H1 (cell line): Measurements from ENCODE around the gene DAPK1. TPM values are rescaled to one million over a fixed set of nuclear protein-coding genes. Genes with fewer than 3 reads are reported as not detected.

ENCODE experiments used
- CTCF ChIA-PET: fragments of 300-600 bp; sonication (Branson Sonifier 250); formaldehyde crosslinking; loops from one replicate; lab custom pipeline; 2021; ENCODE audit not compliant: partially characterized antibody; lab: Charles Lee
- POLR2A ChIA-PET: fragments of 300-600 bp; sonication (Branson Sonifier 250); formaldehyde crosslinking; loops from one replicate; lab custom pipeline; 2021; ENCODE audit warnings: inconsistent platforms; ENCODE audit not compliant: partially characterized antibody; lab: Charles Lee
- DNase-seq, 2 experiments: peaks; one replicate each; pipeline versions ENCODE4 v3.0.0 to v3.0.0-alpha.2; 2010 to 2022; ENCODE audit warnings: low spot score in 2 of 2, low read depth in 1 of 2, mixed read lengths in 1 of 2
- FAIRE-seq: peaks from 2 replicates; lab custom pipeline; 2011; peaks lifted over from hg19 to GRCh38; lab: Jason Lieb, UNC
- H2AFZ ChIP-seq: 2 replicates; pipeline ENCODE4 v1.8.1; 2012; ENCODE audit warnings: low read length, inconsistent platforms
- H2AK5ac ChIP-seq: 2 replicates; pipeline ENCODE4 v1.6.1; 2013; ENCODE audit warnings: low read depth, low read length
- H2BK120ac ChIP-seq: replicated peaks from 2 replicates; pipeline ENCODE3; 2013; ENCODE audit warnings: low read depth, low read length, inconsistent platforms
- H2BK12ac ChIP-seq: 2 replicates; pipeline ENCODE4 v1.6.1; 2013; ENCODE audit warnings: low read depth, low read length
- H2BK15ac ChIP-seq: 2 replicates; pipeline ENCODE4 v1.6.1; 2013; ENCODE audit warnings: low read length
- H2BK20ac ChIP-seq: 2 replicates; pipeline ENCODE4 v1.6.1; 2013; ENCODE audit warnings: low read length
- H2BK5ac ChIP-seq: 2 replicates; pipeline ENCODE4 v1.6.1; 2013; ENCODE audit warnings: low read depth, low read length
- H3K14ac ChIP-seq: 2 replicates; pipeline ENCODE4 v1.6.1; 2013; ENCODE audit warnings: inconsistent platforms; ENCODE audit not compliant: insufficient read length
- H3K18ac ChIP-seq: 2 replicates; pipeline ENCODE4 v1.6.1; 2013; ENCODE audit warnings: low read length; ENCODE audit errors: extremely low read depth
- H3K23ac ChIP-seq: 2 replicates; pipeline ENCODE4 v1.6.1; 2013; ENCODE audit warnings: inconsistent platforms; ENCODE audit not compliant: insufficient read length
- H3K23me2 ChIP-seq: 2 replicates; pipeline ENCODE4 v1.6.1; 2013; ENCODE audit warnings: low read depth, low read length
- H3K27ac ChIP-seq: 2 replicates; pipeline ENCODE4 v1.6.1; 2011; ENCODE audit warnings: low read depth, low read length, inconsistent platforms
- H3K27me3 ChIP-seq, 4 experiments: replicated peaks in 1 of 4; 1 replicate in 1 of 4; 2 replicates in 3 of 4; pipeline versions ENCODE4 v1.6.1 to v1.8.1; 2011 to 2013; ENCODE audit warnings: low read length in 3 of 4, mild to moderate bottlenecking in 3 of 4, inconsistent platforms in 2 of 4, mixed read lengths in 2 of 4, moderate library complexity in 1 of 4; ENCODE audit not compliant: control insufficient read depth in 3 of 4, insufficient read depth in 3 of 4; ENCODE audit errors: extremely low read depth in 1 of 4
- H3K36me3 ChIP-seq, 4 experiments: 2 replicates each; pipeline versions ENCODE4 v1.6.1 to v1.8.1; 2011 to 2013; ENCODE audit warnings: mild to moderate bottlenecking in 4 of 4, low read length in 3 of 4, moderate library complexity in 2 of 4, control low read depth in 1 of 4, inconsistent platforms in 1 of 4; ENCODE audit not compliant: insufficient read depth in 4 of 4, control insufficient read depth in 2 of 4
- H3K4ac ChIP-seq: replicated peaks from 2 replicates; pipeline ENCODE3; 2013; ENCODE audit warnings: low read length, low read depth, mixed read lengths, inconsistent platforms; ENCODE audit not compliant: insufficient read length
- H3K4me1 ChIP-seq, 4 experiments: replicated peaks in 1 of 4; 1 replicate in 1 of 4; 2 replicates in 3 of 4; pipeline versions ENCODE4 v1.6.1 to v1.8.1; 2011 to 2013; ENCODE audit warnings: low read length in 3 of 4, inconsistent platforms in 2 of 4, mixed read lengths in 1 of 4; ENCODE audit not compliant: insufficient read depth in 4 of 4, control insufficient read depth in 3 of 4
- H3K4me2 ChIP-seq, 2 experiments: 2 replicates each; pipeline versions ENCODE4 v1.6.1 to v1.8.1; 2011 to 2013; ENCODE audit warnings: low read depth in 2 of 2, low read length in 2 of 2, control low read depth in 1 of 2, inconsistent platforms in 1 of 2, mild to moderate bottlenecking in 1 of 2; ENCODE audit not compliant: insufficient read depth in 1 of 2
- H3K4me3 ChIP-seq, 4 experiments: fragments of 200-600, 300-600 bp in 1 of 4; sonication (generic), shearing (Covaris generic), sonication (Bioruptor Twin) in 1 of 4; 2 replicates each; pipeline versions ENCODE4 v1.5.1 to v1.8.1; 2011 to 2016; ENCODE audit warnings: low read length in 4 of 4, low read depth in 3 of 4, control low read depth in 2 of 4, inconsistent platforms in 2 of 4, mild to moderate bottlenecking in 2 of 4, mixed read lengths in 1 of 4, moderate library complexity in 1 of 4; ENCODE audit not compliant: insufficient read depth in 2 of 4; ENCODE audit errors: extremely low read depth in 1 of 4
- H3K56ac ChIP-seq: replicated peaks from 2 replicates; pipeline ENCODE3; 2013; ENCODE audit warnings: low read depth, mild to moderate bottlenecking, mixed read lengths, low read length, inconsistent platforms; ENCODE audit not compliant: insufficient read length
- H3K79me1 ChIP-seq: 2 replicates; pipeline ENCODE4 v1.6.1; 2013; ENCODE audit warnings: low read depth, low read length, control low read depth
- H3K79me2 ChIP-seq, 2 experiments: 2 replicates each; pipeline versions ENCODE4 v1.6.1 to v1.8.1; 2012 to 2013; ENCODE audit warnings: low read length in 2 of 2, mild to moderate bottlenecking in 2 of 2, inconsistent platforms in 1 of 2; ENCODE audit not compliant: insufficient read depth in 2 of 2, control insufficient read depth in 1 of 2
- H3K9ac ChIP-seq, 4 experiments: replicated peaks in 1 of 4; 1 replicate in 1 of 4; 2 replicates in 3 of 4; pipeline versions ENCODE4 v1.6.1 to v1.8.1; 2011 to 2013; ENCODE audit warnings: low read depth in 3 of 4, low read length in 3 of 4, control low read depth in 2 of 4, mild to moderate bottlenecking in 2 of 4, moderate library complexity in 2 of 4, inconsistent platforms in 1 of 4; ENCODE audit errors: extremely low read depth in 1 of 4
- H3K9me3 ChIP-seq, 2 experiments: 2 replicates each; pipeline versions ENCODE4 v1.6.1 to v1.8.1; 2012 to 2013; ENCODE audit warnings: mild to moderate bottlenecking in 2 of 2, moderate library complexity in 2 of 2, control low read depth in 1 of 2, inconsistent platforms in 1 of 2, low read depth in 1 of 2, low read length in 1 of 2, mixed read lengths in 1 of 2; ENCODE audit not compliant: insufficient read depth in 2 of 2
- H4K20me1 ChIP-seq, 2 experiments: replicated peaks in 1 of 2; 2 replicates each; pipeline versions ENCODE3 to v1.8.1; 2011 to 2013; ENCODE audit warnings: inconsistent platforms in 2 of 2, low read length in 2 of 2, mild to moderate bottlenecking in 1 of 2; ENCODE audit not compliant: insufficient read depth in 2 of 2, control insufficient read depth in 1 of 2
- H4K5ac ChIP-seq: 2 replicates; pipeline ENCODE4 v1.6.1; 2013; ENCODE audit warnings: low read length, low read depth, mixed read lengths, inconsistent platforms; ENCODE audit not compliant: insufficient read length
- H4K8ac ChIP-seq: 2 replicates; pipeline ENCODE4 v1.8.0; 2013; ENCODE audit warnings: mild to moderate bottlenecking, moderate library complexity, low read length, inconsistent platforms; ENCODE audit not compliant: insufficient read depth; ENCODE audit errors: extremely low read depth
- H4K91ac ChIP-seq: replicated peaks from 2 replicates; pipeline ENCODE3; 2013; ENCODE audit warnings: low read length, mixed read lengths, inconsistent platforms; ENCODE audit not compliant: insufficient read length
- EP300 ChIP-seq, 2 experiments: IDR thresholded peaks; 1 replicate in 1 of 2; 2 replicates in 1 of 2; pipeline ENCODE4 v1.6.1; 2011 to 2012; ENCODE audit warnings: low read depth in 2 of 2, low read length in 2 of 2, mild to moderate bottlenecking in 2 of 2, borderline replicate concordance in 1 of 2, inconsistent platforms in 1 of 2, moderate library complexity in 1 of 2
- USF2 ChIP-seq: IDR thresholded peaks from 2 replicates; pipeline ENCODE4 v1.6.1; 2011; ENCODE audit warnings: low read length, improper control_type of control experiment
- WGBS, 2 experiments: shearing (Covaris generic) in 1 of 2; methylation state at CpG; one replicate each; pipeline versions ENCODE4 v1.1.6 to v1.1.7; 2013 to 2015; ENCODE audit warnings: low lambda C conversion rate in 2 of 2, mixed read lengths in 2 of 2, inconsistent platforms in 1 of 2, low coverage in 1 of 2, missing lambda C conversion rate in 1 of 2; ENCODE audit not compliant: insufficient replicate concordance in 2 of 2, insufficient coverage in 1 of 2, insufficient read length in 1 of 2; ENCODE audit errors: extremely low coverage in 1 of 2, missing lambda C conversion rate in 1 of 2; 5-methylcytosine and 5-hydroxymethylcytosine counted together
- polyA plus RNA-seq, 7 experiments: library from polyadenylated mRNA; depleted of rRNA in 3 of 7; stranded (reverse) in 5 of 7; unstranded in 2 of 7; fragments of >200 nt in 5 of 7; fragments of 200-250 nt in 2 of 7; gene quantifications; 1 replicate in 5 of 7; 2 replicates in 1 of 7; 4 replicates in 1 of 7; pipeline versions ENCODE4 v1.2.1 to v1.2.3, GENCODE V29; 2011 to 2013; ENCODE audit warnings: missing spikeins in 2 of 7, mixed read lengths in 2 of 7
- total RNA-seq: library from RNA; stranded (reverse); fragmentation: NEBNext Ultra II Directional; extraction: Animal tissue kit (Norgen Biotek cat#: 25700); gene quantifications from 2 replicates; pipeline ENCODE4 v1.2.1, GENCODE V29; 2021

The DAPK1 gene
- total and polyA plus RNA-seq, 2 of the 8 experiments (the other 6 are each of a cell fraction or from before 2014, with no cell fraction given), result 62.4 to 131 TPM

GRCh38 chr9:87603854-87604490, 106.3 kb downstream of the DAPK1 start:
- H3K27ac ChIP-seq, result no peak overlapping the region
- H3K4me3 ChIP-seq, result no peak overlapping the region
- H3K23ac ChIP-seq, result no peak overlapping the region
- no peak overlapping the region for H2AFZ ChIP-seq
- no peak overlapping the region for H2BK12ac ChIP-seq
- H4K5ac ChIP-seq, result no peak overlapping the region
- H3K23me2 ChIP-seq, result no peaks in the 10 kb centered on the region; the same call in 1 of the 2 replicates
- H2BK120ac ChIP-seq, result no peak overlapping the region
- H3K36me3 ChIP-seq, result peaks cover 0 to 27% (median 7%) of the 10 kb centered on the region in 4 experiments; a peak in 4 of 8 replicates
- no peak overlapping the region for H2BK20ac ChIP-seq
- H2BK5ac ChIP-seq, result no peak overlapping the region
- ChIA-PET CTCF (no interaction called here), POLR2A (no interaction called here)
- H4K91ac ChIP-seq, result no peak overlapping the region
- H4K20me1 ChIP-seq, result peaks cover 6 to 14% of the 10 kb centered on the region in 2 experiments
- no peak overlapping the region for H3K4ac ChIP-seq
- no peak overlapping the region for H2BK15ac ChIP-seq
- no peak overlapping the region for H3K9ac ChIP-seq
- TF ChIP-seq USF2 (peak; percentile 44; the same call in 1 of the 2 replicates), EP300 (IDR thresholded peaks at IDR 0.05; ENCODE audit: borderline replicate concordance in 1 of 2, low read depth in 2 of 2, low read length in 2 of 2) (no peak)
- DNase-seq (no peak), FAIRE-seq (no peak)
- H3K4me1 ChIP-seq, result peaks cover 5 to 12% (median 12%) of the 10 kb centered on the region in 4 experiments
- no peaks in the 10 kb centered on the region for H3K9me3 ChIP-seq
- WGBS, 2 experiments, result 73% methylated on average over 7 of the region's 7 CpGs; no CpG with 5 or more reads in 1 of the 2 experiments
- H3K4me2 ChIP-seq, result no peak overlapping the region
- peaks cover 6% of the 10 kb centered on the region for H3K79me1 ChIP-seq
- H3K56ac ChIP-seq, result no peak overlapping the region
- peak overlapping the region; percentile 29; the same call in 1 of the 2 replicates for H3K18ac ChIP-seq
- peaks cover 0 to 37% of the 10 kb centered on the region in 2 experiments; a peak in 2 of 4 replicates for H3K79me2 ChIP-seq
- no peak overlapping the region for H3K14ac ChIP-seq
- H3K27me3 ChIP-seq, result no peaks in the 10 kb centered on the region
- H2AK5ac ChIP-seq, result no peak overlapping the region
- no peak overlapping the region for H4K8ac ChIP-seq
